Glutamatergic neuron (in vitro differentiated cells): ENCODE data around the gene TIGD6. TPM values are rescaled to one million over a fixed set of nuclear protein-coding genes. Genes with fewer than 3 reads are reported as not detected.

ENCODE experiments used
- DNase-seq: peaks from one replicate; pipeline ENCODE4 v3.0.0; 2022
- H3K27ac Mint-ChIP-seq: one replicate; pipeline ENCODE4 v1.8.0; 2020; ENCODE audit warnings: mild to moderate bottlenecking, mixed read lengths, inconsistent platforms; ENCODE audit not compliant: unreplicated experiment
- H3K27me3 Mint-ChIP-seq: one replicate; pipeline ENCODE4 v1.8.0; 2020; ENCODE audit warnings: mild to moderate bottlenecking, moderate library complexity, mixed read lengths, inconsistent platforms; ENCODE audit not compliant: unreplicated experiment
- H3K36me3 Mint-ChIP-seq: one replicate; pipeline ENCODE4 v1.8.0; 2020; ENCODE audit warnings: mild to moderate bottlenecking, mixed read lengths, inconsistent platforms; ENCODE audit not compliant: unreplicated experiment
- H3K4me1 Mint-ChIP-seq: one replicate; pipeline ENCODE4 v1.8.0; 2020; ENCODE audit warnings: mild to moderate bottlenecking, low read depth, mixed read lengths, inconsistent platforms; ENCODE audit not compliant: unreplicated experiment
- H3K4me3 Mint-ChIP-seq: one replicate; pipeline ENCODE4 v1.8.0; 2020; ENCODE audit warnings: mild to moderate bottlenecking, mixed read lengths, inconsistent platforms; ENCODE audit not compliant: unreplicated experiment
- H3K9me3 Mint-ChIP-seq: one replicate; pipeline ENCODE4 v1.8.0; 2020; ENCODE audit warnings: mild to moderate bottlenecking, moderate library complexity, mixed read lengths, inconsistent platforms; ENCODE audit not compliant: unreplicated experiment
- CTCF ChIP-seq: fragments of 200-600 bp; sonication (generic); IDR thresholded peaks from one replicate; pipeline ENCODE4 v1.5.0; 2021; ENCODE audit not compliant: partially characterized antibody, unreplicated experiment
- total RNA-seq: library from RNA; stranded (reverse); fragmentation: NEBNext Ultra II Directional; extraction: Animal tissue kit (Norgen Biotek cat#: 25700); gene quantifications from one replicate; pipeline ENCODE4 v1.2.1, GENCODE V29; 2021; ENCODE audit not compliant: unreplicated experiment

Gene TIGD6
- total RNA-seq, 1 donor from 2014 or later = 3.3 TPM

- no peak for TF ChIP-seq CTCF
- no peaks in the 10 kb centered on the region for H3K9me3 Mint-ChIP-seq
- no peaks in the 10 kb centered on the region for H3K4me1 Mint-ChIP-seq
- DNase-seq = no peak
- no peak overlapping the region for H3K27ac Mint-ChIP-seq
- H3K27me3 Mint-ChIP-seq = peaks cover 3% of the 10 kb centered on the region
- H3K36me3 Mint-ChIP-seq = peaks cover under 1% of the 10 kb centered on the region
- no peak overlapping the region for H3K4me3 Mint-ChIP-seq
These were observed 43.3 kb upstream of the TIGD6 start for GRCh38 chr5:150043657-150044328.

GRCh38 chr5:150042459-150042858, 42.0 kb upstream of the TIGD6 start:
- H3K27me3 Mint-ChIP-seq = peaks cover 3% of the 10 kb centered on the region
- H3K9me3 Mint-ChIP-seq = no peaks in the 10 kb centered on the region
- no peaks in the 10 kb centered on the region for H3K4me1 Mint-ChIP-seq
- no peak for TF ChIP-seq CTCF
- no peaks in the 10 kb centered on the region for H3K36me3 Mint-ChIP-seq
- H3K27ac Mint-ChIP-seq = no peak overlapping the region
- no peak overlapping the region for H3K4me3 Mint-ChIP-seq
- DNase-seq = no peak

- H3K4me1 Mint-ChIP-seq = no peaks in the 10 kb centered on the region
- no peak overlapping the region for H3K4me3 Mint-ChIP-seq
- no peaks in the 10 kb centered on the region for H3K36me3 Mint-ChIP-seq
- TF ChIP-seq CTCF = no peak
- H3K27ac Mint-ChIP-seq = no peak overlapping the region
- DNase-seq = no peak
- no peaks in the 10 kb centered on the region for H3K27me3 Mint-ChIP-seq
- no peaks in the 10 kb centered on the region for H3K9me3 Mint-ChIP-seq
These were observed 38.1 kb upstream of the TIGD6 start for GRCh38 chr5:150038547-150038946.

DNA sequence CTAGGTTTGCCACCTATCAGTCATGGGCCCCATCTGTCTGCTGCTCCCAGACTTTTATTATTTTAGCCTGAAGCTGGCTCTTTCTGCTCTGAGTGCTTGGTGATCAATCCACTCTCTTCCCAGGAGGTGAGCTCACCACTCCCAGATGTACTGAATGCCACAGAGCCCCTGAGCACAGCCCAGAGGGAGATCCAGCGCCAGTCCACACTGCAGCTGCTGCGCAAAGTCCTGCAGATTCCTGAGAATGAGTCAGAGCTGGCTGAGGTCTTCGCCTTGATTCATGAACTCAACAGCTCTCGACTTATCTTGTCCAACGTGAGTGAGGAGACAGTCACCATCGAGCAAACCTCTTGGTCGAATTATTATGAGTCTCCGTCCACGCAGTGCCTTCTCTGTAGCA, 36.1 kb upstream of the TIGD6 start:
- Mint-ChIP-seq H3K4me3 (no peak overlapping the region), H3K4me1 (no peaks in the 10 kb centered on the region), H3K36me3 (no peaks in the 10 kb centered on the region), H3K9me3 (no peaks in the 10 kb centered on the region), H3K27ac (no peak overlapping the region), H3K27me3 (no peaks in the 10 kb centered on the region)
- no peak for DNase-seq
- TF ChIP-seq CTCF = no peak

- DNase-seq = no peak
- Mint-ChIP-seq H3K36me3 (no peaks in the 10 kb centered on the region), H3K27ac (no peak overlapping the region), H3K9me3 (no peaks in the 10 kb centered on the region), H3K27me3 (no peaks in the 10 kb centered on the region), H3K4me3 (no peak overlapping the region), H3K4me1 (no peaks in the 10 kb centered on the region)
- TF ChIP-seq CTCF = no peak
These were observed 34.9 kb upstream of the TIGD6 start for GRCh38 chr5:150035139-150035895.
